Activated naive CD4-positive, alpha-beta T cell treated with anti-CD3 and anti-CD28 coated beads, Interleukin-2, amount 50 U/mL, for 24 hours (primary cell): ENCODE measurements around the gene TTC36.
A peak's percentile ranks its signal among the peaks of the same experiment; 100 is the strongest.
"Not testable (repeated sequence)": the region's sequence is repeated elsewhere in the genome, so short reads cannot be mapped to it uniquely, and the experiment has no call there.

ENCODE experiments used
- H3K27ac Mint-ChIP-seq: one replicate; pipeline ENCODE4 v1.8.0; 2021; ENCODE audit warnings: mild to moderate bottlenecking, mixed read lengths
- H3K27me3 Mint-ChIP-seq: one replicate; pipeline ENCODE4 v1.8.0; 2021; ENCODE audit warnings: mixed read lengths
- H3K36me3 Mint-ChIP-seq: one replicate; pipeline ENCODE4 v1.8.0; 2021; ENCODE audit warnings: mixed read lengths
- H3K4me1 Mint-ChIP-seq: one replicate; pipeline ENCODE4 v1.8.0; 2021; ENCODE audit warnings: mixed read lengths
- H3K4me3 Mint-ChIP-seq: one replicate; pipeline ENCODE4 v1.8.0; 2021; ENCODE audit warnings: mild to moderate bottlenecking, mixed read lengths
- H3K9me3 Mint-ChIP-seq: one replicate; pipeline ENCODE4 v1.8.0; 2021; ENCODE audit warnings: mixed read lengths

TTC36 gene

GRCh38 chr11:118547132-118547531, 19.9 kb downstream of the TTC36 start:
- Mint-ChIP-seq H3K9me3 (no peaks in the 10 kb centered on the region), H3K4me1 (no peaks in the 10 kb centered on the region), H3K27me3 (no peaks in the 10 kb centered on the region), H3K27ac (no peak overlapping the region), H3K4me3 (no peak overlapping the region), H3K36me3 (peaks cover 2% of the 10 kb centered on the region)

- H3K4me3 Mint-ChIP-seq = no peak overlapping the region
- H3K27me3 Mint-ChIP-seq = no peaks in the 10 kb centered on the region
- H3K9me3 Mint-ChIP-seq = no peaks in the 10 kb centered on the region
- H3K4me1 Mint-ChIP-seq = no peaks in the 10 kb centered on the region
- H3K36me3 Mint-ChIP-seq = peaks cover 12% of the 10 kb centered on the region
- no peak overlapping the region for H3K27ac Mint-ChIP-seq
Observed at GRCh38 chr11:118552341-118552740, 25.1 kb downstream of the TTC36 start.

GRCh38 chr11:118560806-118561205, 33.5 kb downstream of the TTC36 start:
- Mint-ChIP-seq H3K27ac (no peak overlapping the region), H3K36me3 (peaks cover 1% of the 10 kb centered on the region), H3K4me1 (peaks cover 16% of the 10 kb centered on the region), H3K4me3 (no peak overlapping the region), H3K27me3 (no peaks in the 10 kb centered on the region), H3K9me3 (no peaks in the 10 kb centered on the region)

- peak overlapping the region; percentile 71 for H3K4me3 Mint-ChIP-seq
- H3K4me1 Mint-ChIP-seq = peaks cover 19% of the 10 kb centered on the region
- no peaks in the 10 kb centered on the region for H3K9me3 Mint-ChIP-seq
- H3K27me3 Mint-ChIP-seq = no peaks in the 10 kb centered on the region
- peak overlapping the region; percentile 41 for H3K27ac Mint-ChIP-seq
- H3K36me3 Mint-ChIP-seq = peaks cover 1% of the 10 kb centered on the region
Observed at GRCh38 chr11:118565051-118565450, 37.8 kb downstream of the TTC36 start.

GRCh38 chr11:118569670-118570069, 42.4 kb downstream of the TTC36 start:
- Mint-ChIP-seq H3K9me3 (no peaks in the 10 kb centered on the region), H3K36me3 (no peaks in the 10 kb centered on the region), H3K27ac (no peak overlapping the region), H3K4me1 (peaks cover 36% of the 10 kb centered on the region), H3K4me3 (no peak overlapping the region), H3K27me3 (no peaks in the 10 kb centered on the region)

- no peaks in the 10 kb centered on the region for H3K27me3 Mint-ChIP-seq
- H3K4me1 Mint-ChIP-seq = peaks cover 39% of the 10 kb centered on the region
- no peaks in the 10 kb centered on the region for H3K9me3 Mint-ChIP-seq
- H3K27ac Mint-ChIP-seq = peak overlapping the region; percentile 96
- H3K4me3 Mint-ChIP-seq = peak overlapping the region; percentile 99
- peaks cover under 1% of the 10 kb centered on the region for H3K36me3 Mint-ChIP-seq
Observed at GRCh38 chr11:118570787-118571186, 43.5 kb downstream of the TTC36 start.

GRCh38 chr11:118571701-118572060, 44.4 kb downstream of the TTC36 start:
- H3K27me3 Mint-ChIP-seq, H3K36me3 Mint-ChIP-seq, H3K9me3 Mint-ChIP-seq: not testable (repeated sequence)
- peak overlapping the region; percentile 99 for H3K4me3 Mint-ChIP-seq
- peaks cover 44% of the 10 kb centered on the region for H3K4me1 Mint-ChIP-seq
- H3K27ac Mint-ChIP-seq = peak overlapping the region; percentile 96

- Mint-ChIP-seq H3K4me1 (peaks cover 50% of the 10 kb centered on the region), H3K36me3 (peaks cover 4% of the 10 kb centered on the region), H3K27me3 (no peaks in the 10 kb centered on the region), H3K27ac (peak within 1 kb of the TSS; percentile 96), H3K9me3 (no peaks in the 10 kb centered on the region), H3K4me3 (peak within 1 kb of the TSS; percentile 99)
Observed at GRCh38 chr11:118572061-118572980, 45.0 kb downstream of the TTC36 start, which contains the start of gene ARCN1. Gene ARCN1, plus strand, starts transcription at chr11:118572409. Its CDS starts 139 bp downstream, at chr11:118572548.

GRCh38 chr11:118572981-118573550, 45.8 kb downstream of the TTC36 start:
- peaks cover 56% of the 10 kb centered on the region for H3K4me1 Mint-ChIP-seq
- H3K36me3 Mint-ChIP-seq = peaks cover 4% of the 10 kb centered on the region
- no peaks in the 10 kb centered on the region for H3K9me3 Mint-ChIP-seq
- no peaks in the 10 kb centered on the region for H3K27me3 Mint-ChIP-seq
- H3K4me3 Mint-ChIP-seq = peak overlapping the region; percentile 99
- peak overlapping the region; percentile 96 for H3K27ac Mint-ChIP-seq

GRCh38 chr11:118574636-118575035, 47.4 kb downstream of the TTC36 start:
- peak overlapping the region; percentile 79 for H3K4me3 Mint-ChIP-seq
- no peaks in the 10 kb centered on the region for H3K9me3 Mint-ChIP-seq
- no peaks in the 10 kb centered on the region for H3K27me3 Mint-ChIP-seq
- peaks cover 4% of the 10 kb centered on the region for H3K36me3 Mint-ChIP-seq
- H3K4me1 Mint-ChIP-seq = peaks cover 67% of the 10 kb centered on the region
- H3K27ac Mint-ChIP-seq = no peak overlapping the region

GRCh38 chr11:118577995-118578394, 50.7 kb downstream of the TTC36 start:
- H3K4me1 Mint-ChIP-seq = peaks cover 64% of the 10 kb centered on the region
- H3K36me3 Mint-ChIP-seq, H3K27ac Mint-ChIP-seq: not testable (repeated sequence)

More at GRCh38 chr11:118577995-118578394, 50.7 kb downstream of the TTC36 start:
- not testable (repeated sequence) for H3K9me3 Mint-ChIP-seq, H3K4me3 Mint-ChIP-seq, H3K27me3 Mint-ChIP-seq
